Transverse colon (tissue), 4 donors: ENCODE results near the gene FARP1.

Experiments
- CTCF ChIP-seq, 5 experiments: fragments of 200-600 bp in 3 of 5; fragments of 450-650 bp in 2 of 5; sonication (generic) in 3 of 5; IDR thresholded peaks; 1 replicate in 2 of 5; 2 replicates in 3 of 5; pipeline ENCODE4 v1.5.1; 2016 to 2017; ENCODE audit warnings: antibody characterized with exemption in 5 of 5, inconsistent platforms in 3 of 5, mild to moderate bottlenecking in 2 of 5, moderate library complexity in 1 of 5
- EP300 ChIP-seq: sonication (generic); formaldehyde crosslinking; IDR thresholded peaks from one replicate; pipeline ENCODE4 v1.6.1; 2017; ENCODE audit warnings: antibody characterized with exemption, low read depth
- POLR2A ChIP-seq: fragments of 450-650 bp; IDR thresholded peaks from one replicate; pipeline ENCODE4 v1.6.1; 2016; ENCODE audit warnings: antibody characterized with exemption, mild to moderate bottlenecking, moderate library complexity
- POLR2AphosphoS5 ChIP-seq, 3 donors: sonication (generic); formaldehyde crosslinking; IDR thresholded peaks; one replicate each; pipeline ENCODE4 v1.6.1; 2016; ENCODE audit warnings: antibody characterized with exemption in 3 of 3

GRCh38 chr13:98278068-98278724 lies 135.3 kb downstream of the FARP1 start:
- no peak for TF ChIP-seq CTCF (IDR thresholded peaks at IDR 0.05)
- no peak for TF ChIP-seq POLR2AphosphoS5 (IDR thresholded peaks at IDR 0.05)
- TF ChIP-seq EP300: no peak
- TF ChIP-seq POLR2A: no peak
